Nucleus accumbens (tissue), 56 donors: ENCODE data around the gene SLC9A4.

Experiments used
- DNase-seq, 56 donors: peaks; one replicate each; lab custom pipeline; 2025; lab: John Stamatoyannopoulos, UW

Gene SLC9A4

DNA sequence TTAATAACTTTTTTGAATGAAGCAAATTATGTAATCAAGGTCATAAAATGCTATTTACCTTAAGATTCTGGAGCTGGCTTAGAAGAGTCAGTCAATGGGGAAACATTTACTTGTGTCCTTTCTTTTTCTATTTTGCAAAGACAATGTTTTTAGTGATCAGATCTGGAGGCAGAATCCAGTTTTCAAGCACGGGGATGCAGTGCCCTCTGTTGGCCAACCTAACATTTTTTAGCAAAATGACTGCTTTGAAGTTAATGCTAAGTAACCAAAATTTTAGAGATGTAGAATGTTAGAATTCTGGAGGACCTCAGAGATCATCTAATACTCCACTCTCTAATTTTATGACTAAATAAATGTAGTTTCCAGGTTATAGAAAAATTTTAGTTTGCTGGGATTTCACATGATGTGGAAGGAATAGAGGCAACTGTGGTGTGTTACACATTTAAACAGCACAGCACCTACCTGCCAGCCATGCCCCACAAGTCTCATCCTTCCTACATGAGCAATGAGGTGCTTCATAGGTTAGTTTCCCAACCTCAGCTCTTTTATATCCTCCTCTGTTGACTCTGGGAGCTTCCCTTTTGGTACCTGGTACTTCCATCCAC, 23.6 kb upstream of the SLC9A4 start:
- peak in 23 of 56 donors; percentile 1 to 56 (median 8) for DNase-seq

DNA sequence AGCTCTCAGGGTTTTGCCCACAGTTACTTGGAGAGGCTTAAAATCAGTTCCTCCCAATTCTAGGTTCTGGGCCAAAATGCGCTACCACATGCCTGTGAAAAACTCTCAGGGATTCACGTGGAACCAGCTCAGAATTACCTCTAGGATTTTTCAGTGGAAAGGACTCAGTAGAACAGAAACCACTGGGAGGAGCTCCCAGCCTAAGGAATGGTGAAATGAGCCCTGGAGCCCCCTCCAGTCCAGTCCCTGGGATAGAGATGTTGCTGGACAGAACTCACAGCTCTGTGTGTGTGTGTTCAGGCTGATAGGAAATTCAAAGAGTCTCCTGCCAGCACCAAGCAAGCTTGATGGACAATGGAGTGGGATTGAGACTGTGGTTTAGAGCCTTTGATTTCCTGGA, 21.1 kb upstream of the SLC9A4 start:
- no peak for DNase-seq

DNA sequence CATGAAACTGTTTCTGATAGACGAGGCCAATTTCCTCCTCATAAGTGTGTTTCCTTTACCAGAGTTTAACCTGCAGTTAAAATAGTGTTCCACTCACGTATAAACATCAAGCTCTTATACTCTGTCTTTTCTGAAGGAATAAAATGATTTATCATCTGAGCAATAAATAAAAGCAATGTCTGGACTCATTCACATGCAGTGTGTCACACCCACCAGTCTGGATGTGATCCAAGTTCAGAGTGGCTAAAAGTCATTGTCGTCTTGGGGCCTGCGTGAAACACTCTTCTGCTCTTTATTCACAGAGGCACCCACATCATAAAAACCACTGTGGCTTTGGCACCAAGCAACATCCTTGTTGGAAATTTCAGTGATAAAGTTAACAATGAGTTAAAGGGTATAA, 19.5 kb upstream of the SLC9A4 start:
- no peak for DNase-seq

DNA sequence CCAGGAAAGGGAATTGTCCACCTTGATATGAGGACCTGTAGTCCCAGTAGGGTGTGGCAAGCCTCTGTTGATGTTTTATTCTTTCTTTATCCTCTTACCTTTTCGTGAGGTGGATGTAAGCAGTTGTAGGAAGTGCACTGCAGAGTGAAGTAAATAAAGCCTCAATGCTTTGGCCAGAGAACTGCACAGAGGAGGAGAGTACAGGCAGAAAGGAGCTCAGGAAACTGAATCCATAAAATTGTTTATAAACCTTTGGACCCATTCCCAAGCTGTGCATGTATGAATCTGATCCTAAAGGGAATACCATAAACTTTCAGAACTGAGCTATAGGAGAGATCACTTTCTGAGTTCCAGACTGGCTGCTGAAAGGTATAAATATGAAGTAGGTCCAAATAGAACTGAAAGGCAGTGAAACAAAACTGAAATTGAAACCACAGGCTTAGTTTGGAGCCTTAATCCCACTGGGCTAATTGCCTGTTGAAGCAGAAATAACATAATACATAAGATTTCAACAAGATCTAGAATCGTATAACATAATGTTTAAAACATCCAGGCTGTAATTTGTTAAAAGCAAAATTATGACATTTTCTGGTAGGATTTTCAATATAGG, 17.9 kb upstream of the SLC9A4 start:
- DNase-seq = no peak

- DNase-seq = no peak
Observed at GRCh38 chr2:102460467-102460866, 12.6 kb upstream of the SLC9A4 start.

GRCh38 chr2:102461188-102461587, 11.8 kb upstream of the SLC9A4 start:
- no peak for DNase-seq

- DNase-seq = no peak
Observed at GRCh38 chr2:102463160-102463559, 9.9 kb upstream of the SLC9A4 start.

- no peak for DNase-seq
Observed at GRCh38 chr2:102470168-102470567, 2.9 kb upstream of the SLC9A4 start.

DNA sequence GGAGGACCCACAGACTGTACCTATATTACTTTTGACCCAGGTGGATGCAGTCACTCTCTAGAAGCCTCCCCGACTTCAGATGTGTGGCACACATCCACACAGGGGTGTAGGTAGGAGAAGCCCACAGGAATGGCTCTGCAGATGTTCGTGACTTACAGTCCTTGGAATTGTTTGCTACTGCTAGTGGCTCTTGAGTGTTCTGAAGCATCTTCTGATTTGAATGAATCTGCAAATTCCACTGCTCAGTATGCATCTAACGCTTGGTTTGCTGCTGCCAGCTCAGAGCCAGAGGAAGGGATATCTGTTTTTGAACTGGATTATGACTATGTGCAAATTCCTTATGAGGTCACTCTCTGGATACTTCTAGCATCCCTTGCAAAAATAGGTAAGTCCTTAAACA, 605 bp downstream of the SLC9A4 start:
- DNase-seq = no peak

DNA sequence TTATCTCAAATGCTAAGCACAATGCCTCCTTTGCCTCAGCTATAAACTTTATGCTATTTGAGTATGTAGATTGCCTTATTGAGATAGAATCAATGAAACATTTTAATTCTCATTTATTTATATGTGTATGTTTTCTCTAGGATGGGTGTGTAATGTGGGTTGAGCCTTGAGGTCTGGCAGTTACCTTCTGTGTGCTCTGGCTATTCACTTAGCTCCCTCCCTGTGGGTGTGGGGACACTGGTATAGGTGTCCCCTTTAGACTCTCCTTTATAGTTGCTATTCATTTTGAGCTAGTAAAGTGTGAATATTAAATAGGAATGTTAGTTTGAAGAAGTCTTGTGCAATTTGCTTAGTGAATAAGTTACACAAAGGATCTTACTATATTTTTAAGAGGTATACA, 1.8 kb downstream of the SLC9A4 start:
- DNase-seq = no peak

GRCh38 chr2:102478686-102479470, 5.9 kb downstream of the SLC9A4 start:
- DNase-seq = no peak

DNA sequence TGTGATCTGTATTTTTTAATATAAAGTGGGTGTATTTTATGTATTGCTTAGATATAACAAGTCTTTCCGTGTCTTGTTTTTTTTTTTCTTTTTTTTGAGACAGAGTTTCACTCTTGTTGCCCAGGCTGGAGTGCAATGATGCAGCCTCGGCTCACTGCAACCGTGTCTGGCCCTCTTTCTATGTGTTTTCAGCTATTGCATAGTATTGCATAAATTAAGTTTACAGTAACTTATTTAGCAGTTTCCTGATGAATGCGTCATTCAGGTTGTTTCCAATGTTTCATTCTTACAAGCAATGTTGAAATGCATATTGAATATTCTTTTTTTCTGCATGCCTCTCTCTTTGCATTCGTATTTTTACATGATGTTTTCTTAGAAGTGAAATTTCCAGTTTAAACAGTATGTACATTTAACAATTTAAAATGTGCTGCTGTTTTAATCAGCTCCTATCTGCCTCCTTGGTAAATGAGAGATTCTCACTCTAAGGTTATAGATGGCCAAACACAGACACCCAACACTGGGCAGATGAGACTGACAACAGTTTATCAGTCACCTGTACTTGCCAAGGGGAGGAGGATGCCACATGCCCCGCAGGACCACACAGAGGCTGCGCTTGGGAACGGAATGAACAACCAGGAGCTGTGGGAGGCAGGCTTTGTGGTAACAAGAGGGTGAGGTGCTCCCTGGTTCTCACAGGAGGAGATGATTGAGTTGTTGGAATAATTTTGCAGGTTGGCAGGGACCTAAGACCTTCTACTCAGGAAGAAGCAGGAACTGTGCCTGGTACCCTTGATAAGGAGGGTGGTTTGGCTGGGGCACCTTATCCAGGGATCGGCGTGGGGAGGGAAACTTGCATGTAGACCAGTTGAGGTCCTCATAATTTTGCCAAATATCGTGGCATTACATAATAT, 7.5 kb downstream of the SLC9A4 start:
- DNase-seq = no peak

DNA sequence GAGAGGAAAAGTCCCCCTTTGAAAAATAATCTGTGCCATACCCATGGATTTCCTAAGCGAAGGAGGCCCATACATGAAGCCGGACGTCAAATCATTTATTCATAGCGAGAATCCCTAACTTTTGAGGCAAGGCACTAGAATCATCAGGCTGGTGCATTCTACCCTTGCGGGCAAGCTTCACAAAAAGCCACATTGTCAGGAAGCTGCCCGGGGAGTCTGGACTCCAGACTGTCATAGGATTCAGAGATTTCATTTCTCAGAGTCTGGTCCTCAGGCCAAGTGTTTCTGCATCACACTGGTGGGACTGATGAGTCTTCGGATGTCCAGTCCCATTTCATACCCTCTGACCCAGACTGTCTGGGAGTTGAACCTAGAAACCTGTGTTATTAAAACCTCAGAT, 8.9 kb downstream of the SLC9A4 start:
- no peak for DNase-seq

- no peak for DNase-seq
Observed at GRCh38 chr2:102483086-102483485, 10.1 kb downstream of the SLC9A4 start.

- no peak for DNase-seq
Observed at GRCh38 chr2:102484310-102485061, 11.5 kb downstream of the SLC9A4 start.

DNA sequence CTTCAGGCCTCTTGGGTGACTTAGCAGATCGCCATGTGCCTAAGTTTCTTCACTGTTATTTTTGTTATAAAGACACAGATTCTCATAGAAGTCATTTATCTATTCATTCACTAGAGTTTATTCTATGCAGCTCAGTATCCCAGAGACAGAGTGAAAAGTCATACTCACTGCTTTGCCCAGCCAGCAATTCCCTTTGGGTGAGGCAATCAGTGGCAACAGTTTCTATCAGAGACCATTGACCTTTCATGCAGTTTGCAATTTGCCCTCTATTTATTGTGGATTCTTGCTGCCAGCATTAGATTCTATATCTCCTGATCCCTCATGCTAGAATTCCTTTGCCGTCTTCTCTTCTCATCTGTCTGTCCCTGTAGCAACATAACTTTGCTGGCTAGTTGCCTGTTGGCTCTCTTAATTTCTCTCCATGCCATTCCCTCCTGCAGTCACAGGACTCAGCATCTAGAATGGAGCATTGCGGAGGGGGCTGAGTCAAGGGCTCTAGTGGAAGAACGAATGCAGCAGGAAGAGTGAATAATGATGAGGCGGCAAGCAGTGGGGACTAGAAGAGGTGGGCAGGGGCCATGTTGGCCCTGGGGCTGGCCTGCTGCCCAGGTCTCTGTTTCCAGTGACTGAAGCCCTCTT, 12.2 kb downstream of the SLC9A4 start:
- DNase-seq = no peak

DNA sequence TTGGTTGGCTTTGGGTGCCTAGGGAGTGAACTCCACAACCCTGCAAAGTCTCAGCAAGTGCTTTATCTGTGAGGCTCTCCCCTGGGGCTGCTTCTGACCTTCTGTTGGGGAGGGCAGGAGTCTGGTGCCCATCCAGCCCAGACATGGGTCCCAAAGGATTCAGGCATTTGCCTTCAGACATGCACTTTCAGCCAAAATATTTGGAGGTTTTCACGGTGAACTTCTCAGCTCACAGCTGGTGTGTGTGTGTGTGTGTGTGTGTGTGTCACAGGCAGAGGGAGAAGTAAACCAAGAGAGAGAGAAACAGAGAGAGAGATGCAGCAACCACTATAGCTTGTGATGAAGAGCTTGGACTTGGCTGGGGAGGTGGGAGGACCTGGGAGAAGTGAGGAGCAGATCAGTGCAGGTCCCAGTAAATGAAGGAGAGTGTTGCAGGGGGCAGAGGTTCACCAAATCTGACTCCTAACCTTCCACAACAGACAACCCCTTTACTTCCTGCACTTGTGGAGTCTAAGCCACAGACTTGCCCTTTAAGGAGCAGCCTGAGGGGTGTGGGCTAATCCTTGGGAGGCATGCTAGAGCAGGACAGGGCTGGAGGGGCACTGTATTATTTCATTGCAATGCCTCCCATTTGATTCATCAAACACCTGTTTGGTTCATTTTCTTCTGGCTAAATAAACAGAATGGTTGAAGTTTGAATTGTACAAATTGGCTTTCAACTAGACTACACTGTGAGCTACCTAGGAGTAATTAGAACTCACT, 14.1 kb downstream of the SLC9A4 start:
- no peak for DNase-seq

- DNase-seq = no peak
Observed at GRCh38 chr2:102487761-102488462, 14.9 kb downstream of the SLC9A4 start.
